ENCODE data around the gene SCNN1B. TPM values are rescaled to one million over a fixed set of nuclear protein-coding genes. Genes with fewer than 3 reads are reported as not detected.

Gene SCNN1B
- total and polyA plus RNA-seq, 2 of the 13 experiments (the other 11 are each of a cell fraction or from before 2014, with no cell fraction given) = not detected

DNA sequence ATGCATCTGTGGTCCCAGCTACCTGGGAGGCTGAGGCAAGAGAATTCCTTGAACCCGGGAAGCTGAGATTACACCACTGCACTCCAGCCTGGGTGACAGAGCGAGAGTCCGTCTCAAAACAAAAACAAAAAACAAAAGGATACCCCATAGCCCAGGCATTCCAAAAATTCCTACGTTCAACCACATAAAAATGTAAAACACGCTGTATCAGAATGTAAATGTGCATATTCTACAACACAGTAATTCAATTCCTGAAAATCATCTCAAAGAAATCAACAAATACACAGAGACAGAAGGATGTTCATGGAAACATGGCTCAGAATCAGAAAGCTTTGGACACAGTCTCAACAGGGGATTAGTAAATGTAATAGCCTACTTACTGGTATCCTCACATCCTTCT is 117.9 kb downstream of the SCNN1B start (continued):
- TF ChIP-seq, protein P1, sequence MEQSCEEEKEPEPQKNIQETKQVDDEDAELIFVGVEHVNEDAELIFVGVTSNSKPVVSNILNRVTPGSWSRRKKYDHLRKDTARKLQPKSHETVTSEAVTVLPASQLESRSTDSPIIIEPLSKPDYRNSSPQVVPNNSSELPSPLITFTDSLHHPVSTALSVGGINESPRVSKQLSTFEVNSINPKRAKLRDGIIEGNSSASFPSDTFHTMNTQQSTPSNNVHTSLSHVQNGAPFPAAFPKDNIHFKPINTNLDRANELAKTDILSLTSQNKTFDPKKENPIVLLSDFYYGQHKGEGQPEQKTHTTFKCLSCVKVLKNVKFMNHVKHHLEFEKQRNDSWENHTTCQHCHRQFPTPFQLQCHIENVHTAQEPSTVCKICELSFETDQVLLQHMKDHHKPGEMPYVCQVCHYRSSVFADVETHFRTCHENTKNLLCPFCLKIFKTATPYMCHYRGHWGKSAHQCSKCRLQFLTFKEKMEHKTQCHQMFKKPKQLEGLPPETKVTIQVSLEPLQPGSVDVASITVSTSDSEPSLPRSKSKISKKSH (CRISPR knock-in tag; IDR thresholded peaks at IDR 0.05; ENCODE audit: borderline replicate concordance) = no peak
- TF ChIP-seq NR2C2 (CRISPR knock-in tag; IDR thresholded peaks at IDR 0.05; ENCODE audit: borderline replicate concordance) (no peak), ZNF670 (CRISPR knock-in tag; IDR thresholded peaks at IDR 0.05; ENCODE audit: borderline replicate concordance) (no peak), ZNF44 (CRISPR knock-in tag; IDR thresholded peaks at IDR 0.05) (no peak), SOX5 (CRISPR knock-in tag; IDR thresholded peaks at IDR 0.05; ENCODE audit: borderline replicate concordance) (no peak)
- TF ChIP-seq, protein P2, sequence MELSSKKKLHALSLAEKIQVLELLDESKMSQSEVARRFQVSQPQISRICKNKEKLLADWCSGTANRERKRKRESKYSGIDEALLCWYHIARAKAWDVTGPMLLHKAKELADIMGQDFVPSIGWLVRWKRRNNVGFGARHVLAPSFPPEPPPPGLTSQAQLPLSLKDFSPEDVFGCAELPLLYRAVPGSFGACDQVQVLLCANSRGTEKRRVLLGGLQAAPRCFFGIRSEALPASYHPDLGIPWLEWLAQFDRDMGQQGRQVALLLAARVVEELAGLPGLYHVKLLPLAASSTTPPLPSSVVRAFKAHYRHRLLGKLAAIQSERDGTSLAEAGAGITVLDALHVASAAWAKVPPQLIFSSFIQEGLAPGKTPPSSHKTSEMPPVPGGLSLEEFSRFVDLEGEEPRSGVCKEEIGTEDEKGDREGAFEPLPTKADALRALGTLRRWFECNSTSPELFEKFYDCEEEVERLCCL (CRISPR knock-in tag; IDR thresholded peaks at IDR 0.05; ENCODE audit: borderline replicate concordance) = no peak

DNA sequence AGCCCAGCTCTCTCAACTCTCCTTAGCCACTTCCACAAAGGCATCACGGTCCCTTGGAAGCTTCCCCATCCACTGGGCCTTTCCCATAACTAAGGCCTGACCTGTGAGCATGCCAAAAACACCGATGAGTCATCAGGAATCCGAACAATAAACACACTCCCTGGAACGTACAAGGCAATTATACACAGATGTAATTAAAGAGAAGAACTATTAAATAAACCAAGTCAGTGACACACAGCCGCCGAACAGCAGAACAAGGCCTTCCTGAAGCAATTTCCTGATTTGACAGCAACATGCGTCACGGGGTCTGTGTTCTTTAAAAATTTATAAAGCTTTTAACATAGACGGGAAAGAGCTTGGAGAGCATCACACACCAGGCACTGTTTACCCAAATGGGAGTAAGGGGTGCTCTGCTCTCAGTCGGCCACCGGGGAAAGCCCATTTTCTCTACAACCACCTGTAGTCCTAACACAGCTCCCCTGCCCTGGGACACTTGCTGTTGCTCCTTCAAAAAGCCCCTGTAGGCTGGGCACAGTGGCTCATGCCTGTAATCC is 121.5 kb downstream of the SCNN1B start:
- Histone ChIP-seq H3K27me3 (ENCODE audit: control insufficient read depth in 1 of 2, insufficient read depth in 2 of 2, low read length in 2 of 2) (no peaks in the 10 kb centered on the region), H3K4me3 (replicated peaks in 1 of 3; ENCODE audit: insufficient read depth in 1 of 3, low read depth in 2 of 3, low read length in 3 of 3) (no peak overlapping the region), H3K9ac (ENCODE audit: insufficient read depth, low read depth, low read length) (no peak overlapping the region), H3K9me3 (ENCODE audit: low read length) (no peaks in the 10 kb centered on the region), H3K4me2 (ENCODE audit: low read depth, low read length) (no peak overlapping the region), H4K20me1 (ENCODE audit: insufficient read depth, low read length) (no peaks in the 10 kb centered on the region), H3K36me3 (replicated peaks in 1 of 2; ENCODE audit: control insufficient read depth in 1 of 2, insufficient read depth in 2 of 2, low read length in 2 of 2) (peaks cover 3 to 20% of the 10 kb centered on the region in 2 experiments; a peak in 2 of 5 replicates), H3K4me1 (ENCODE audit: insufficient read depth, low read length) (no peaks in the 10 kb centered on the region), H3K79me2 (ENCODE audit: insufficient read depth, low read length) (no peaks in the 10 kb centered on the region), H2AFZ (ENCODE audit: low read length) (no peak overlapping the region), H3K27ac (ENCODE audit: extremely low read length, insufficient read depth, low read length) (no peak overlapping the region)
- ChIA-PET POLR2A (no interaction called here), CTCF (ENCODE audit: low intra/inter-chr PET ratio, low total read pairs) (interaction anchor here (1.4 kb wide), 1 partner anchor 12 kb away, joined by 3 read pairs; no protein-coding TSS in a partner anchor)
- in situ Hi-C loops (cut with HindIII; ENCODE audit: extremely low pct_ligation_motif_present, low pct_unique_long_range_greater_than_20kb) (no loop called here), intact Hi-C loops (cut with micrococcal nuclease; ENCODE audit: unreplicated experiment) (no loop called here)
- WGBS (ENCODE audit: low lambda C conversion rate) = 88% methylated on average over 11 of the region's 11 CpGs
- FAIRE-seq (no peak), ATAC-seq (peak; percentile 71), DNase-seq (ENCODE audit: low spot score) (peak; percentile 21)
- BruUV-seq (replicated peaks) = no TSS peak
- TF ChIP-seq MAFF (IDR thresholded peaks at IDR 0.05; ENCODE audit: low read depth, low read length) (peak; percentile 23; the same call in 1 of the 2 replicates), PHF8 (CRISPR knock-in tag; IDR thresholded peaks at IDR 0.05) (no peak), RFX5 (IDR thresholded peaks at IDR 0.05; ENCODE audit: low read depth, low read length) (no peak), FOSL2 (CRISPR knock-in tag; IDR thresholded peaks at IDR 0.05) (peak; percentile 73)
- TF ChIP-seq, protein P3, sequence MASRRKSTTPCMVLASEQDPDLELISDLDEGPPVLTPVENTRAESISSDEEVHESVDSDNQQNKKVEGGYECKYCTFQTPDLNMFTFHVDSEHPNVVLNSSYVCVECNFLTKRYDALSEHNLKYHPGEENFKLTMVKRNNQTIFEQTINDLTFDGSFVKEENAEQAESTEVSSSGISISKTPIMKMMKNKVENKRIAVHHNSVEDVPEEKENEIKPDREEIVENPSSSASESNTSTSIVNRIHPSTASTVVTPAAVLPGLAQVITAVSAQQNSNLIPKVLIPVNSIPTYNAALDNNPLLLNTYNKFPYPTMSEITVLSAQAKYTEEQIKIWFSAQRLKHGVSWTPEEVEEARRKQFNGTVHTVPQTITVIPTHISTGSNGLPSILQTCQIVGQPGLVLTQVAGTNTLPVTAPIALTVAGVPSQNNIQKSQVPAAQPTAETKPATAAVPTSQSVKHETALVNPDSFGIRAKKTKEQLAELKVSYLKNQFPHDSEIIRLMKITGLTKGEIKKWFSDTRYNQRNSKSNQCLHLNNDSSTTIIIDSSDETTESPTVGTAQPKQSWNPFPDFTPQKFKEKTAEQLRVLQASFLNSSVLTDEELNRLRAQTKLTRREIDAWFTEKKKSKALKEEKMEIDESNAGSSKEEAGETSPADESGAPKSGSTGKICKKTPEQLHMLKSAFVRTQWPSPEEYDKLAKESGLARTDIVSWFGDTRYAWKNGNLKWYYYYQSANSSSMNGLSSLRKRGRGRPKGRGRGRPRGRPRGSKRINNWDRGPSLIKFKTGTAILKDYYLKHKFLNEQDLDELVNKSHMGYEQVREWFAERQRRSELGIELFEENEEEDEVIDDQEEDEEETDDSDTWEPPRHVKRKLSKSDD (CRISPR knock-in tag; IDR thresholded peaks at IDR 0.05; ENCODE audit: low read depth) = no peak
- TF ChIP-seq, protein P4, sequence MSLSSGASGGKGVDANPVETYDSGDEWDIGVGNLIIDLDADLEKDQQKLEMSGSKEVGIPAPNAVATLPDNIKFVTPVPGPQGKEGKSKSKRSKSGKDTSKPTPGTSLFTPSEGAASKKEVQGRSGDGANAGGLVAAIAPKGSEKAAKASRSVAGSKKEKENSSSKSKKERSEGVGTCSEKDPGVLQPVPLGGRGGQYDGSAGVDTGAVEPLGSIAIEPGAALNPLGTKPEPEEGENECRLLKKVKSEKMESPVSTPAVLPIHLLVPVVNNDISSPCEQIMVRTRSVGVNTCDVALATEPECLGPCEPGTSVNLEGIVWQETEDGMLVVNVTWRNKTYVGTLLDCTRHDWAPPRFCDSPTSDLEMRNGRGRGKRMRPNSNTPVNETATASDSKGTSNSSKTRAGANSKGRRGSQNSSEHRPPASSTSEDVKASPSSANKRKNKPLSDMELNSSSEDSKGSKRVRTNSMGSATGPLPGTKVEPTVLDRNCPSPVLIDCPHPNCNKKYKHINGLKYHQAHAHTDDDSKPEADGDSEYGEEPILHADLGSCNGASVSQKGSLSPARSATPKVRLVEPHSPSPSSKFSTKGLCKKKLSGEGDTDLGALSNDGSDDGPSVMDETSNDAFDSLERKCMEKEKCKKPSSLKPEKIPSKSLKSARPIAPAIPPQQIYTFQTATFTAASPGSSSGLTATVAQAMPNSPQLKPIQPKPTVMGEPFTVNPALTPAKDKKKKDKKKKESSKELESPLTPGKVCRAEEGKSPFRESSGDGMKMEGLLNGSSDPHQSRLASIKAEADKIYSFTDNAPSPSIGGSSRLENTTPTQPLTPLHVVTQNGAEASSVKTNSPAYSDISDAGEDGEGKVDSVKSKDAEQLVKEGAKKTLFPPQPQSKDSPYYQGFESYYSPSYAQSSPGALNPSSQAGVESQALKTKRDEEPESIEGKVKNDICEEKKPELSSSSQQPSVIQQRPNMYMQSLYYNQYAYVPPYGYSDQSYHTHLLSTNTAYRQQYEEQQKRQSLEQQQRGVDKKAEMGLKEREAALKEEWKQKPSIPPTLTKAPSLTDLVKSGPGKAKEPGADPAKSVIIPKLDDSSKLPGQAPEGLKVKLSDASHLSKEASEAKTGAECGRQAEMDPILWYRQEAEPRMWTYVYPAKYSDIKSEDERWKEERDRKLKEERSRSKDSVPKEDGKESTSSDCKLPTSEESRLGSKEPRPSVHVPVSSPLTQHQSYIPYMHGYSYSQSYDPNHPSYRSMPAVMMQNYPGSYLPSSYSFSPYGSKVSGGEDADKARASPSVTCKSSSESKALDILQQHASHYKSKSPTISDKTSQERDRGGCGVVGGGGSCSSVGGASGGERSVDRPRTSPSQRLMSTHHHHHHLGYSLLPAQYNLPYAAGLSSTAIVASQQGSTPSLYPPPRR (CRISPR knock-in tag; IDR thresholded peaks at IDR 0.05; ENCODE audit: borderline replicate concordance) = no peak

Data from HepG2 (cell line).